Endothelial cell of umbilical vein (primary cell): Measurements from ENCODE around the gene CCDC9B. TPM values are rescaled to one million over a fixed set of nuclear protein-coding genes. Genes with fewer than 3 reads are reported as not detected.

Experiments used
- BruUV-seq: library from RNA; stranded (reverse); fragments of 400-500 nt; replicated peaks from 2 replicates; lab custom pipeline; 2021; lab: Mats Ljungman, UMichigan
- CTCF ChIA-PET: fragments of 300-600, 350-600 bp; sonication (Branson Sonifier 250); formaldehyde crosslinking; loops from one replicate; lab custom pipeline; 2021; ENCODE audit warnings: antibody characterized with exemption, inconsistent platforms; lab: Charles Lee
- POLR2A ChIA-PET: fragments of 300-600, 350-600 bp; sonication (Branson Sonifier 250); formaldehyde crosslinking; loops from one replicate; lab custom pipeline; 2021; ENCODE audit warnings: antibody characterized with exemption, inconsistent platforms; lab: Charles Lee
- DNase-seq: peaks from one replicate; pipeline ENCODE4 v3.0.0-alpha.2; 2011; ENCODE audit warnings: low read depth, low spot score
- FAIRE-seq: peaks from 2 replicates; lab custom pipeline; 2011; peaks lifted over from hg19 to GRCh38; lab: Jason Lieb, UNC
- H2AFZ ChIP-seq: 2 replicates; pipeline ENCODE4 v1.6.0; 2012; ENCODE audit warnings: low read depth, low read length, control low read depth, inconsistent platforms
- H3K27ac ChIP-seq: 2 replicates; pipeline ENCODE4 v1.5.1; 2011; ENCODE audit warnings: low read depth, mild to moderate bottlenecking, control low read depth, low read length, moderate library complexity; ENCODE audit not compliant: insufficient read depth
- H3K27me3 ChIP-seq, 2 experiments: 2 replicates each; pipeline versions ENCODE4 v1.6.0 to v1.6.1; 2011; ENCODE audit warnings: low read length in 2 of 2, mixed read lengths in 1 of 2; ENCODE audit not compliant: control insufficient read depth in 2 of 2, insufficient read depth in 2 of 2
- H3K36me3 ChIP-seq, 2 experiments: 2 replicates in 1 of 2; 3 replicates in 1 of 2; pipeline ENCODE4 v1.5.1; 2011; ENCODE audit warnings: low read length in 2 of 2, mild to moderate bottlenecking in 1 of 2, moderate library complexity in 1 of 2; ENCODE audit not compliant: control insufficient read depth in 2 of 2, insufficient read depth in 2 of 2; ENCODE audit errors: extremely low read depth in 1 of 2
- H3K4me1 ChIP-seq: 3 replicates; pipeline ENCODE4 v1.5.1; 2011; ENCODE audit warnings: mild to moderate bottlenecking, low read length; ENCODE audit not compliant: control insufficient read depth, insufficient read depth; ENCODE audit errors: extremely low read depth
- H3K4me2 ChIP-seq: 2 replicates; pipeline ENCODE4 v1.6.1; 2011; ENCODE audit warnings: low read length, control low read depth, mixed read lengths; ENCODE audit not compliant: insufficient read depth
- H3K4me3 ChIP-seq, 3 experiments: fragments of 200-600 bp in 1 of 3; sonication (generic), shearing (Covaris generic) in 1 of 3; replicated peaks in 1 of 3; 2 replicates each; pipeline ENCODE4 v1.5.1; 2011 to 2016; ENCODE audit warnings: control low read depth in 3 of 3, low read length in 3 of 3, mild to moderate bottlenecking in 2 of 3, inconsistent platforms in 1 of 3, low read depth in 1 of 3, moderate library complexity in 1 of 3; ENCODE audit not compliant: insufficient read depth in 1 of 3
- H3K79me2 ChIP-seq: 2 replicates; pipeline ENCODE4 v1.6.0; 2012; ENCODE audit warnings: low read length, inconsistent platforms; ENCODE audit not compliant: control insufficient read depth, insufficient read depth
- H3K9ac ChIP-seq: replicated peaks from 2 replicates; pipeline ENCODE3; 2011; ENCODE audit warnings: low read length, control low read depth; ENCODE audit not compliant: insufficient read depth; ENCODE audit errors: extremely low read depth
- H3K9me1 ChIP-seq: replicated peaks from 3 replicates; pipeline ENCODE4 v1.6.0; 2011; ENCODE audit warnings: mild to moderate bottlenecking, low read length; ENCODE audit not compliant: control insufficient read depth, insufficient read depth; ENCODE audit errors: extremely low read depth
- H3K9me3 ChIP-seq: replicated peaks from 2 replicates; pipeline ENCODE4 v1.5.1; 2012; ENCODE audit warnings: low read length, inconsistent platforms; ENCODE audit not compliant: control insufficient read depth, insufficient read depth
- H4K20me1 ChIP-seq: replicated peaks from 2 replicates; pipeline ENCODE3; 2011; ENCODE audit warnings: mild to moderate bottlenecking, low read length; ENCODE audit not compliant: control insufficient read depth, insufficient read depth; ENCODE audit errors: extremely low read depth
- CTCF ChIP-seq, 2 donors: IDR thresholded peaks; 1 replicate in 1 of 2; 2 replicates in 1 of 2; pipeline ENCODE4 v1.5.1; 2011; ENCODE audit warnings: low read length in 2 of 2, mild to moderate bottlenecking in 2 of 2, moderate library complexity in 2 of 2, control low read depth in 1 of 2, inconsistent platforms in 1 of 2, low read depth in 1 of 2; ENCODE audit not compliant: insufficient read depth in 1 of 2; ENCODE audit errors: extremely low read depth in 1 of 2
- EZH2 ChIP-seq: IDR thresholded peaks from 2 replicates; pipeline ENCODE4 v1.6.1; 2012; ENCODE audit warnings: borderline replicate concordance, low read depth, mild to moderate bottlenecking, moderate library complexity, low read length, inconsistent platforms; ENCODE audit not compliant: severe bottlenecking
- FOS ChIP-seq: IDR thresholded peaks from 2 replicates; pipeline ENCODE4 v1.6.1; 2011; ENCODE audit warnings: mild to moderate bottlenecking, low read length, moderate library complexity, borderline replicate concordance; ENCODE audit not compliant: insufficient read depth
- GATA2 ChIP-seq: IDR thresholded peaks from 2 replicates; pipeline ENCODE4 v1.7.0; 2011; ENCODE audit warnings: low read depth, mild to moderate bottlenecking, moderate library complexity, mixed read lengths, low read length; ENCODE audit not compliant: insufficient read length, insufficient read depth
- JUN ChIP-seq: IDR thresholded peaks from 2 replicates; pipeline ENCODE4 v1.6.1; 2011; ENCODE audit warnings: borderline replicate concordance, low read depth; ENCODE audit not compliant: insufficient read length, insufficient read depth
- MAX ChIP-seq: IDR thresholded peaks from 2 replicates; pipeline ENCODE4 v1.6.1; 2011; ENCODE audit not compliant: insufficient read depth, insufficient read length
- MYC ChIP-seq: IDR thresholded peaks from one replicate; pipeline ENCODE4 v1.6.1; 2011; ENCODE audit warnings: mild to moderate bottlenecking, low read depth, low read length
- POLR2A ChIP-seq: IDR thresholded peaks from 2 replicates; pipeline ENCODE4 v1.6.1; 2012; ENCODE audit warnings: low read depth, mild to moderate bottlenecking, control low read depth, low read length
- POLR2AphosphoS5 ChIP-seq: IDR thresholded peaks from 2 replicates; pipeline ENCODE4 v1.6.1; 2012; ENCODE audit warnings: low read depth, mild to moderate bottlenecking, control low read depth, low read length, moderate library complexity; ENCODE audit not compliant: insufficient read depth
- dilution Hi-C: fragments of 300-500 bp; cut with MboI; formaldehyde crosslinking; loops from one replicate; pipeline ENCODE4 v1.15.0; 2019; ENCODE audit warnings: low sequenced_read_pairs; ENCODE audit not compliant: extremely low pct_ligation_motif_present
- intact Hi-C: fragments of 100-400 bp; cut with micrococcal nuclease; formaldehyde crosslinking; loops from one replicate; pipeline ENCODE4 v1.10.0; 2022
- polyA plus RNA-seq, 4 experiments: library from polyadenylated mRNA; depleted of rRNA in 3 of 4; stranded (reverse) in 3 of 4; unstranded in 1 of 4; fragments of >200 nt; gene quantifications; 2 replicates each; pipeline versions ENCODE4 v1.2.1 to v1.2.3, GENCODE V29; 2011 to 2012; ENCODE audit warnings: missing spikeins in 1 of 4
- total RNA-seq: library from RNA; stranded (reverse); gene quantifications from 2 replicates; pipeline ENCODE4 v1.2.3, GENCODE V29; 2021

Gene CCDC9B
- total and polyA plus RNA-seq, 2 donors (not counting 3 experiments of a cell fraction or from before 2014, with no cell fraction given), result 7.6 to 46.0 TPM

GRCh38 chr15:40323953-40324937 lies 16.5 kb downstream of the CCDC9B start:
- FAIRE-seq, result no peak
- Histone ChIP-seq H2AFZ (peak overlapping the region; percentile 24), H3K4me1 (peaks cover 57% of the 10 kb centered on the region), H3K79me2 (peaks cover 11% of the 10 kb centered on the region), H3K9me3 (no peaks in the 10 kb centered on the region), H3K9ac (peak overlapping the region; percentile 67), H3K4me2 (peak overlapping the region; percentile 90), H4K20me1 (no peaks in the 10 kb centered on the region), H3K27me3 (no peaks in the 10 kb centered on the region), H3K27ac (peak overlapping the region; percentile 8), H3K4me3 (peak overlapping the region; percentile 57 to 79 (median 67)), H3K9me1 (no peaks in the 10 kb centered on the region), H3K36me3 (no peaks in the 10 kb centered on the region)
- CTCF ChIA-PET, result interaction anchor here (1.0 to 15.0 kb wide), 11 partner anchors 10 to 277 kb away, joined by 3 to 287 read pairs (median 6); partner anchors contain the start of gene CCDC9B
- intact Hi-C loops, result loop anchor here (1.0 kb wide), 4 partner anchors 9 to 98 kb away; partner anchors contain the start of gene DISP2
- dilution Hi-C loops, result no loop called here
- TF ChIP-seq CTCF (IDR thresholded peaks at IDR 0.05; ENCODE audit: extremely low read depth in 1 of 2, insufficient read depth in 1 of 2, low read depth in 1 of 2, low read length in 2 of 2) (no peak), JUN (no peak), POLR2A (no peak), MAX (no peak), MYC (no peak), GATA2 (no peak), POLR2AphosphoS5 (no peak), EZH2 (no peak), FOS (no peak)
- BruUV-seq, result no TSS peak
- DNase-seq, result peak; percentile 37
- POLR2A ChIA-PET, result interaction anchor here (1.2 kb wide), 1 partner anchor 10 kb away, joined by 4 read pairs; no protein-coding TSS in a partner anchor
